GM12878 (cell line): Measurements from ENCODE around the gene RPS6KA2.

Source experiments
- ATF2 ChIP-seq: IDR thresholded peaks from 2 replicates; pipeline ENCODE4 v1.6.1; 2012; ENCODE audit warnings: low read length, inconsistent platforms
- BRCA1 ChIP-seq: IDR thresholded peaks from 2 replicates; pipeline ENCODE4 v1.6.1; 2011; ENCODE audit warnings: low read depth, low read length, improper control_type of control experiment
- CBX3 ChIP-seq: fragments of 200-600 bp; sonication (generic); IDR thresholded peaks from 2 replicates; pipeline ENCODE4 v1.6.1; 2016; ENCODE audit warnings: low read depth, borderline replicate concordance
- CHD2 ChIP-seq: IDR thresholded peaks from 2 replicates; pipeline ENCODE4 v1.6.1; 2011; ENCODE audit warnings: low read depth, low read length, improper control_type of control experiment, borderline replicate concordance
- CHD4 ChIP-seq: fragments of 200-600 bp; sonication (generic); IDR thresholded peaks from 2 replicates; pipeline ENCODE4 v1.6.1; 2016; ENCODE audit warnings: mild to moderate bottlenecking
- EP300 ChIP-seq, 2 experiments: fragments of 150-350 bp in 1 of 2; IDR thresholded peaks; 2 replicates each; pipeline ENCODE4 v1.6.1; 2011 to 2012; ENCODE audit warnings: low read depth in 2 of 2, low read length in 2 of 2, borderline replicate concordance in 1 of 2, improper control_type of control experiment in 1 of 2, inconsistent platforms in 1 of 2; ENCODE audit not compliant: control insufficient read depth in 1 of 2
- MTA2 ChIP-seq: fragments of 450-650 bp; IDR thresholded peaks from 2 replicates; pipeline ENCODE4 v1.6.1; 2016; ENCODE audit warnings: low read depth, mild to moderate bottlenecking, moderate library complexity
- SMC3 ChIP-seq: IDR thresholded peaks from 2 replicates; pipeline ENCODE4 v1.6.1; 2011; ENCODE audit warnings: low read length, improper control_type of control experiment, borderline replicate concordance
- SRF ChIP-seq, 2 experiments: IDR thresholded peaks; 2 replicates each; pipeline ENCODE4 v1.6.1; 2011; ENCODE audit warnings: low read depth in 2 of 2, low read length in 2 of 2, mild to moderate bottlenecking in 1 of 2, moderate library complexity in 1 of 2
- TF ChIP-seq, protein P1 (sequence below), 3 experiments: IDR thresholded peaks in 2 of 3; conservative IDR thresholded peaks in 1 of 3; 2 replicates each; pipeline ENCODE4 v1.5.1; 2011; ENCODE audit warnings: low read depth in 3 of 3, low read length in 3 of 3, mild to moderate bottlenecking in 3 of 3, control low read depth in 2 of 3, moderate library complexity in 2 of 3, inconsistent platforms in 1 of 3, mixed read lengths in 1 of 3; ENCODE audit not compliant: control insufficient read depth in 2 of 3, insufficient read depth in 1 of 3; ENCODE audit errors: extremely low read depth in 1 of 3
- TF ChIP-seq, protein P2 (sequence below): fragments of 450-650 bp; IDR thresholded peaks from 2 replicates; pipeline ENCODE4 v1.6.1; 2017; ENCODE audit warnings: mild to moderate bottlenecking, moderate library complexity
- TF ChIP-seq, protein P3 (sequence below): IDR thresholded peaks from 2 replicates; pipeline ENCODE4 v1.6.1; 2012; ENCODE audit warnings: low read depth, low read length, improper control_type of control experiment

DNA sequence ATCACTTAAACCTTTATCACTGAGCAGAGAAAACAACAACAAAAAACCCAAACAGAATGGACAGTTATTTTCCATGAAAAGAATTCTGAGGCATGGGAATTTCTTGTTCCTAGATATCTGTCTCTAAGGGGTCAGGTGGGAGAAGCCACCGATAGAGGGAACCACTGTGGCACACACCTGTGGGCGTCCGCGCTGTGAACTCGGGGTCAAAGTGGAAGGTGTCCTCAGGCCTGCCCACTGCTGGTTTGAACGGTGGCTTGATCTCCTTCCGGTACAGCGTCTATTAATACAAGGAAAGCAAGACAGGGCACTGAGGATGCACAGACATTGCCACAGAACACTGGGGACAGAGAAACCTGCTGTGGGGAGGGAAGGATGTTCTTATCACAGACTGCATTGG lies 167.8 kb downstream of the RPS6KA2 start:
- TF ChIP-seq SRF (IDR thresholded peaks at IDR 0.05; ENCODE audit: low read depth in 2 of 2, low read length in 2 of 2) (no peak), SMC3 (no peak), EP300 (IDR thresholded peaks at IDR 0.05; ENCODE audit: borderline replicate concordance in 1 of 2, control insufficient read depth in 1 of 2, low read depth in 2 of 2, low read length in 2 of 2) (no peak), CBX3 (no peak), ATF2 (no peak), CHD4 (no peak), CHD2 (no peak), MTA2 (no peak), BRCA1 (no peak)
- TF ChIP-seq, protein P1, sequence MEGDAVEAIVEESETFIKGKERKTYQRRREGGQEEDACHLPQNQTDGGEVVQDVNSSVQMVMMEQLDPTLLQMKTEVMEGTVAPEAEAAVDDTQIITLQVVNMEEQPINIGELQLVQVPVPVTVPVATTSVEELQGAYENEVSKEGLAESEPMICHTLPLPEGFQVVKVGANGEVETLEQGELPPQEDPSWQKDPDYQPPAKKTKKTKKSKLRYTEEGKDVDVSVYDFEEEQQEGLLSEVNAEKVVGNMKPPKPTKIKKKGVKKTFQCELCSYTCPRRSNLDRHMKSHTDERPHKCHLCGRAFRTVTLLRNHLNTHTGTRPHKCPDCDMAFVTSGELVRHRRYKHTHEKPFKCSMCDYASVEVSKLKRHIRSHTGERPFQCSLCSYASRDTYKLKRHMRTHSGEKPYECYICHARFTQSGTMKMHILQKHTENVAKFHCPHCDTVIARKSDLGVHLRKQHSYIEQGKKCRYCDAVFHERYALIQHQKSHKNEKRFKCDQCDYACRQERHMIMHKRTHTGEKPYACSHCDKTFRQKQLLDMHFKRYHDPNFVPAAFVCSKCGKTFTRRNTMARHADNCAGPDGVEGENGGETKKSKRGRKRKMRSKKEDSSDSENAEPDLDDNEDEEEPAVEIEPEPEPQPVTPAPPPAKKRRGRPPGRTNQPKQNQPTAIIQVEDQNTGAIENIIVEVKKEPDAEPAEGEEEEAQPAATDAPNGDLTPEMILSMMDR (IDR thresholded peaks at IDR 0.05 in 2 of 3, conservative IDR thresholded peaks at IDR 0.05 in 1 of 3; ENCODE audit: control insufficient read depth in 2 of 3, extremely low read depth in 1 of 3, insufficient read depth in 1 of 3, low read depth in 3 of 3, low read length in 3 of 3): no peak
- TF ChIP-seq, protein P2, sequence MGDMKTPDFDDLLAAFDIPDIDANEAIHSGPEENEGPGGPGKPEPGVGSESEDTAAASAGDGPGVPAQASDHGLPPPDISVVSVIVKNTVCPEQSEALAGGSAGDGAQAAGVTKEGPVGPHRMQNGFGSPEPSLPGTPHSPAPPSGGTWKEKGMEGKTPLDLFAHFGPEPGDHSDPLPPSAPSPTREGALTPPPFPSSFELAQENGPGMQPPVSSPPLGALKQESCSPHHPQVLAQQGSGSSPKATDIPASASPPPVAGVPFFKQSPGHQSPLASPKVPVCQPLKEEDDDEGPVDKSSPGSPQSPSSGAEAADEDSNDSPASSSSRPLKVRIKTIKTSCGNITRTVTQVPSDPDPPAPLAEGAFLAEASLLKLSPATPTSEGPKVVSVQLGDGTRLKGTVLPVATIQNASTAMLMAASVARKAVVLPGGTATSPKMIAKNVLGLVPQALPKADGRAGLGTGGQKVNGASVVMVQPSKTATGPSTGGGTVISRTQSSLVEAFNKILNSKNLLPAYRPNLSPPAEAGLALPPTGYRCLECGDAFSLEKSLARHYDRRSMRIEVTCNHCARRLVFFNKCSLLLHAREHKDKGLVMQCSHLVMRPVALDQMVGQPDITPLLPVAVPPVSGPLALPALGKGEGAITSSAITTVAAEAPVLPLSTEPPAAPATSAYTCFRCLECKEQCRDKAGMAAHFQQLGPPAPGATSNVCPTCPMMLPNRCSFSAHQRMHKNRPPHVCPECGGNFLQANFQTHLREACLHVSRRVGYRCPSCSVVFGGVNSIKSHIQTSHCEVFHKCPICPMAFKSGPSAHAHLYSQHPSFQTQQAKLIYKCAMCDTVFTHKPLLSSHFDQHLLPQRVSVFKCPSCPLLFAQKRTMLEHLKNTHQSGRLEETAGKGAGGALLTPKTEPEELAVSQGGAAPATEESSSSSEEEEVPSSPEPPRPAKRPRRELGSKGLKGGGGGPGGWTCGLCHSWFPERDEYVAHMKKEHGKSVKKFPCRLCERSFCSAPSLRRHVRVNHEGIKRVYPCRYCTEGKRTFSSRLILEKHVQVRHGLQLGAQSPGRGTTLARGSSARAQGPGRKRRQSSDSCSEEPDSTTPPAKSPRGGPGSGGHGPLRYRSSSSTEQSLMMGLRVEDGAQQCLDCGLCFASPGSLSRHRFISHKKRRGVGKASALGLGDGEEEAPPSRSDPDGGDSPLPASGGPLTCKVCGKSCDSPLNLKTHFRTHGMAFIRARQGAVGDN: no peak
- TF ChIP-seq, protein P3, sequence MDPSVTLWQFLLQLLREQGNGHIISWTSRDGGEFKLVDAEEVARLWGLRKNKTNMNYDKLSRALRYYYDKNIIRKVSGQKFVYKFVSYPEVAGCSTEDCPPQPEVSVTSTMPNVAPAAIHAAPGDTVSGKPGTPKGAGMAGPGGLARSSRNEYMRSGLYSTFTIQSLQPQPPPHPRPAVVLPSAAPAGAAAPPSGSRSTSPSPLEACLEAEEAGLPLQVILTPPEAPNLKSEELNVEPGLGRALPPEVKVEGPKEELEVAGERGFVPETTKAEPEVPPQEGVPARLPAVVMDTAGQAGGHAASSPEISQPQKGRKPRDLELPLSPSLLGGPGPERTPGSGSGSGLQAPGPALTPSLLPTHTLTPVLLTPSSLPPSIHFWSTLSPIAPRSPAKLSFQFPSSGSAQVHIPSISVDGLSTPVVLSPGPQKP: no peak
